Left lung (tissue), 10 donors: ENCODE measurements around the gene PTPRN2. TPM values are rescaled to one million over a fixed set of nuclear protein-coding genes. Genes with fewer than 3 reads are reported as not detected.

Experiments
- ATAC-seq: fragments of 200-7000 bp; cut with Tn5 transposase; one replicate; pipeline ENCODE4 v1.9.1; 2020; ENCODE audit warnings: moderate library complexity
- DNase-seq, 4 donors: peaks; one replicate each; pipeline ENCODE4 v3.0.0-alpha.2; 2013 to 2020
- H3K27ac ChIP-seq, 2 donors: fragments of 200-600 bp; sonication (generic) in 1 of 2; one replicate each; pipeline versions ENCODE4 v1.5.0 to v1.8.0; 2020 to 2021
- H3K27me3 ChIP-seq, 2 donors: fragments of 200-600 bp; sonication (generic) in 1 of 2; one replicate each; pipeline versions ENCODE4 v1.5.0 to v1.8.0; 2020 to 2021
- H3K36me3 ChIP-seq, 2 donors: fragments of 200-600 bp; sonication (generic) in 1 of 2; one replicate each; pipeline versions ENCODE4 v1.5.0 to v1.8.0; 2020 to 2021
- H3K4me1 ChIP-seq, 2 donors: fragments of 200-600 bp; one replicate each; pipeline ENCODE4 v1.8.0; 2021
- H3K4me3 ChIP-seq, 2 donors: fragments of 200-600 bp; sonication (generic) in 1 of 2; one replicate each; pipeline versions ENCODE4 v1.5.0 to v1.8.0; 2020 to 2021; ENCODE audit warnings: mild to moderate bottlenecking in 1 of 2
- H3K9me3 ChIP-seq, 2 donors: fragments of 200-600 bp; sonication (generic) in 1 of 2; one replicate each; pipeline versions ENCODE4 v1.5.0 to v1.8.0; 2020 to 2021
- intact Hi-C, 2 donors: fragments of 100-400 bp; cut with DNase I; formaldehyde crosslinking; loops; one replicate each; pipeline versions ENCODE4 v1.11.2 to v1.14.2; 2022
- polyA plus RNA-seq, 6 donors: library from polyadenylated mRNA; unstranded; fragments of 120-200 nt; gene quantifications; one replicate each; pipeline ENCODE4 v1.2.1, GENCODE V29; 2013; ENCODE audit not compliant: insufficient read length in 6 of 6
- total RNA-seq, 2 donors: library from RNA; stranded (reverse); fragmentation: NEBNext Ultra II Directional; extraction: Animal tissue kit (Norgen Biotek cat#: 25700); gene quantifications; one replicate each; pipeline ENCODE4 v1.2.1, GENCODE V29; 2021
- TF ChIP-seq, protein P1 (sequence below), 2 donors: fragments of 200-600 bp; sonication (generic) in 1 of 2; IDR thresholded peaks; one replicate each; pipeline versions ENCODE4 v1.5.0 to v1.8.0; 2021; ENCODE audit warnings: antibody characterized with exemption in 2 of 2
- donor health status: DM: no; HTN: yes; CAD: no.
- donor health status: DM: no; HTN: no; CAD: no.

The PTPRN2 gene
- total and polyA plus RNA-seq, 8 donors, result 4.0 to 7.8 (median 6.8) TPM

DNA sequence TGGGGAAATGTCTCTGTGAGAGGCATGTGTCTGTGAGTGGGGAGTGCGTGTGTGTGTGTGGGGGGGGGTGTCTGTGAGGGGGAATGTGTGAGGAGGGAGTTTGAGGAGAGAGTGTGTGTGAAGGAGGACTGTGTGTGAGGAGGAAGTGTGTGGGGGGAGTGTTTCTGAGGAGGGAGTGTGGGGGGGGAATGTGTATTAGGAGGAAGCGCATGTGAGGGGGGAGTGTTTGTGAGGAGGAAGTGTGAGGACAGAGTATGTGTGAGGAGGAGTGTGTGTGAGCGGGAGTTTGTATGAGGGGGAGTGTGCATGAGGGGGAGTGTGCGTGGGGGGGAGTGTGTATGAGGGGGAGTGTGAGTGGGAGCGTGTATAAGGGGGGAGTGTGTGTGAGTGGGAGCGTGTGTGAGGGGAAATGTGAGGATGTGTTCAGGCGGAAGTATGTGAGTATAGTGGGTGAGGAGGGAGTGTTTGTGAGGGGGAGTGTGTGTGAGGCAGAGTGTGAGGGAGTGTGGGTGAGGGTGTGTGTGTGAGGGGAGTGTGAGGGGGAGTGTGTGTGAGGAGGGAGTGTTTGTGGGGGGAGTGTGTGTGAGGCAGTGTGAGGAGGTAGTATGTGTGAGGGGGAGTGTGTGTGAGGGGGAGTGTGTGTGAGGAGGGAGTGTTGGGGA lies 21.8 kb upstream of the PTPRN2 start:
- ATAC-seq, result no peak
- H3K36me3 ChIP-seq, result no peaks in the 10 kb centered on the region
- intact Hi-C loops, result no loop called here
- no peaks in the 10 kb centered on the region for H3K27me3 ChIP-seq
- TF ChIP-seq, protein P1, sequence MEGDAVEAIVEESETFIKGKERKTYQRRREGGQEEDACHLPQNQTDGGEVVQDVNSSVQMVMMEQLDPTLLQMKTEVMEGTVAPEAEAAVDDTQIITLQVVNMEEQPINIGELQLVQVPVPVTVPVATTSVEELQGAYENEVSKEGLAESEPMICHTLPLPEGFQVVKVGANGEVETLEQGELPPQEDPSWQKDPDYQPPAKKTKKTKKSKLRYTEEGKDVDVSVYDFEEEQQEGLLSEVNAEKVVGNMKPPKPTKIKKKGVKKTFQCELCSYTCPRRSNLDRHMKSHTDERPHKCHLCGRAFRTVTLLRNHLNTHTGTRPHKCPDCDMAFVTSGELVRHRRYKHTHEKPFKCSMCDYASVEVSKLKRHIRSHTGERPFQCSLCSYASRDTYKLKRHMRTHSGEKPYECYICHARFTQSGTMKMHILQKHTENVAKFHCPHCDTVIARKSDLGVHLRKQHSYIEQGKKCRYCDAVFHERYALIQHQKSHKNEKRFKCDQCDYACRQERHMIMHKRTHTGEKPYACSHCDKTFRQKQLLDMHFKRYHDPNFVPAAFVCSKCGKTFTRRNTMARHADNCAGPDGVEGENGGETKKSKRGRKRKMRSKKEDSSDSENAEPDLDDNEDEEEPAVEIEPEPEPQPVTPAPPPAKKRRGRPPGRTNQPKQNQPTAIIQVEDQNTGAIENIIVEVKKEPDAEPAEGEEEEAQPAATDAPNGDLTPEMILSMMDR (IDR thresholded peaks at IDR 0.05), result no peak
- no peak for DNase-seq
- no peak overlapping the region for H3K4me3 ChIP-seq
- no peak overlapping the region for H3K27ac ChIP-seq
- no peaks in the 10 kb centered on the region for H3K9me3 ChIP-seq
- H3K4me1 ChIP-seq, result no peaks in the 10 kb centered on the region

GRCh38 chr7:158607563-158607962 lies 19.9 kb upstream of the PTPRN2 start:
- DNase-seq (no peak), ATAC-seq (no peak)
- intact Hi-C loops, result no loop called here
- no peak overlapping the region for H3K27ac ChIP-seq
- no peaks in the 10 kb centered on the region for H3K9me3 ChIP-seq
- TF ChIP-seq, protein P1 (IDR thresholded peaks at IDR 0.05), result no peak
- no peaks in the 10 kb centered on the region for H3K4me1 ChIP-seq
- H3K36me3 ChIP-seq, result no peaks in the 10 kb centered on the region
- no peak overlapping the region for H3K4me3 ChIP-seq
- H3K27me3 ChIP-seq, result no peaks in the 10 kb centered on the region

DNA sequence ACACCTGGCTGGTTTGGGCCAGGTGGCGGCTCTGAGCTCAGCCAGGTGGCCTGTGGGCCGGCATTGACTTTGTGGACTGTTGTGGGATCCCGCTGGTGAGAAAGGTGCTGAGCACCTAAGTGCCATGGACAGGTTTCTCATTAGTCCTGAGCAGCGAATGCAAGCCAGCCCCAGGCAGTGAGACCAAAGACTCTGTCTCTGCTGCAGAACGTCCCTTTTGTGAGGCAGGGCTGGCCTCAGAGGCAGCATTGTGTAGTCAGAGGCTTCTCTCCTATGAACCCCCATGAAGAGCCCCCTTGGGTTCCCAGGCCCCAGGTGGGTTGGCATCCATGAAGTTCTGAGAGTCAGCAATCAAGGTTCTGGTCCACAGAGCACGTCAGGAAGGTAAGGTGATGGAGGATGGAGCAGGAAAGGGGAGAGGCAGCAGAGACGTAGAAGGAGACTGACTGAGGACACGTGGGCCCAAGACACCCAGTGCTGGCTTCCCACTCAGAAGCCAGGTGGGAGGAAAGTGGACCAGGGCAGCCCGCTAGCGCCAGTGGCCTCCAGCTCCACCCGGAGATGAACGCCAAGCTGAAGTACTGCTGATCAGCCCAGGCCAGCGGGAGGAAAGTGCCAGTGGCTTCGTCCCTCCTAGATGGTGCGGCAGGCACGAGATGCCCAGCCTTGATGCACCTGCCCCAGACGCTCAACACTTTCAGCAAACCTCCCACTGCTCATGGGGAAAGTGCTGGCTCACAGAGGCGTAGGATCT lies 19.2 kb upstream of the PTPRN2 start:
- TF ChIP-seq, protein P1 (IDR thresholded peaks at IDR 0.05), result no peak
- intact Hi-C loops, result no loop called here
- no peak for DNase-seq
- H3K36me3 ChIP-seq, result no peaks in the 10 kb centered on the region
- no peaks in the 10 kb centered on the region for H3K4me1 ChIP-seq
- H3K27ac ChIP-seq, result no peak overlapping the region
- no peaks in the 10 kb centered on the region for H3K9me3 ChIP-seq
- ATAC-seq, result no peak
- H3K4me3 ChIP-seq, result no peak overlapping the region
- no peaks in the 10 kb centered on the region for H3K27me3 ChIP-seq

DNA sequence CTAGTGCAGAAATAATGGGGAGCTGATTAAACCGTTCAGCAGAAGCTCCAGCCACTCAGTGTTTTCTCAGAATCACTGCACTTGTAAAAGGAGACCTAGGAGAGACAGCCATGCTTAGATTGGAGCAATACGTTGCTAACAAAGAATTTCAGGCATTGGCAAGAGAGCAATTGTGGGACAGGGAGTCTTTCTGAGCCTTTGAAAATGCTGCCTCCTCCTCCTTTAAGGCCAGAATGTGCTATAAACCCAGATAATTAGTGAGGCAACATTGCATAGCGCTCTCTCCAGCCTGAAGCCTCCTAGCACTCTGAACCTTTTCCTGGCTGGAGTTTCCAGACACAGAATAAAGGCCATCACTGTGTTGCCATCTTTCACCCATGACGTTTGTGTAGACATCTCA lies 18.5 kb upstream of the PTPRN2 start:
- H3K9me3 ChIP-seq, result no peaks in the 10 kb centered on the region
- intact Hi-C loops, result no loop called here

More for the DNA sequence above, 18.5 kb upstream of the PTPRN2 start:
- TF ChIP-seq, protein P1 (IDR thresholded peaks at IDR 0.05), result no peak
- Histone ChIP-seq H3K27ac (no peak overlapping the region), H3K4me3 (no peak overlapping the region), H3K36me3 (no peaks in the 10 kb centered on the region), H3K4me1 (no peaks in the 10 kb centered on the region), H3K27me3 (no peaks in the 10 kb centered on the region)
- ATAC-seq (no peak), DNase-seq (no peak)
